HepG2 (cell line): ENCODE results near the gene RIMS3. TPM values are rescaled to one million over a fixed set of nuclear protein-coding genes. Genes with fewer than 3 reads are reported as not detected.

Experiments
- ARHGAP35 ChIP-seq: sonication (generic); formaldehyde crosslinking; IDR thresholded peaks from 2 replicates; pipeline ENCODE4 v1.9.0; 2022; ENCODE audit warnings: mild to moderate bottlenecking, inconsistent platforms, moderate library complexity, missing genetic modification reagents, borderline replicate concordance
- E2F2 ChIP-seq: sonication (generic); formaldehyde crosslinking; IDR thresholded peaks from 2 replicates; pipeline ENCODE4 v1.4.0; 2020; ENCODE audit warnings: missing genetic modification reagents, borderline replicate concordance
- GLMP ChIP-seq: sonication (generic); formaldehyde crosslinking; IDR thresholded peaks from 2 replicates; pipeline ENCODE4 v1.9.0; 2021; ENCODE audit warnings: missing genetic modification reagents, mild to moderate bottlenecking, borderline replicate concordance
- HNRNPLL ChIP-seq: fragments of 200-400 bp; formaldehyde crosslinking; IDR thresholded peaks from 2 replicates; pipeline ENCODE4 v1.6.1; 2017; ENCODE audit warnings: mild to moderate bottlenecking, low read depth, low read length; ENCODE audit not compliant: poor library complexity, severe bottlenecking
- IKZF5 ChIP-seq: IDR thresholded peaks from 2 replicates; pipeline ENCODE4 v1.6.1; 2018; ENCODE audit warnings: missing genetic modification reagents, mild to moderate bottlenecking, missing compliant biosample characterization
- ISL2 ChIP-seq: sonication (generic); formaldehyde crosslinking; IDR thresholded peaks from 2 replicates; pipeline ENCODE4 v1.5.0; 2020; ENCODE audit warnings: missing genetic modification reagents
- KDM1A ChIP-seq: IDR thresholded peaks from 2 replicates; pipeline ENCODE4 v1.6.1; 2016; ENCODE audit warnings: missing compliant biosample characterization
- KMT2B ChIP-seq: IDR thresholded peaks from 2 replicates; pipeline ENCODE4 v1.6.1; 2016; ENCODE audit warnings: missing genetic modification reagents, missing compliant biosample characterization
- MAFF ChIP-seq: IDR thresholded peaks from 2 replicates; pipeline ENCODE4 v1.6.1; 2011; ENCODE audit warnings: low read depth, low read length, improper control_type of control experiment
- MBD4 ChIP-seq: IDR thresholded peaks from 2 replicates; pipeline ENCODE4 v1.6.1; 2012; ENCODE audit warnings: low read length, inconsistent platforms, borderline replicate concordance
- NRL ChIP-seq: sonication (generic); formaldehyde crosslinking; IDR thresholded peaks from 2 replicates; pipeline ENCODE4 v1.5.0; 2020; ENCODE audit warnings: missing genetic modification reagents, mild to moderate bottlenecking, moderate library complexity, borderline replicate concordance
- RBM39 ChIP-seq: fragments of 200-400 bp; formaldehyde crosslinking; IDR thresholded peaks from one replicate; pipeline ENCODE4 v1.6.1; 2018; ENCODE audit warnings: antibody characterized with exemption, mild to moderate bottlenecking, low read depth, low read length; ENCODE audit not compliant: poor library complexity, severe bottlenecking
- STAG1 ChIP-seq: sonication (generic); formaldehyde crosslinking; IDR thresholded peaks from 2 replicates; pipeline ENCODE4 v1.4.0; 2020; ENCODE audit warnings: missing genetic modification reagents
- TEF ChIP-seq: sonication (generic); formaldehyde crosslinking; IDR thresholded peaks from 2 replicates; pipeline ENCODE4 v1.5.0; 2020; ENCODE audit warnings: missing genetic modification reagents
- TFAP4 ChIP-seq: sonication (generic); IDR thresholded peaks from 2 replicates; pipeline ENCODE4 v1.6.1; 2016; ENCODE audit warnings: low read depth, borderline replicate concordance
- TP53 ChIP-seq: sonication (generic); formaldehyde crosslinking; conservative IDR thresholded peaks from 2 replicates; pipeline ENCODE4 v1.4.0; 2020; ENCODE audit warnings: missing genetic modification reagents
- ZNF275 ChIP-seq: sonication (generic); formaldehyde crosslinking; IDR thresholded peaks from 2 replicates; pipeline ENCODE4 v1.8.0; 2022; ENCODE audit warnings: missing genetic modification reagents, mild to moderate bottlenecking, inconsistent platforms, borderline replicate concordance
- ZNF3 ChIP-seq: IDR thresholded peaks from 2 replicates; pipeline ENCODE4 v1.7.0; 2017; ENCODE audit warnings: inconsistent platforms
- ZNF34 ChIP-seq: sonication (generic); formaldehyde crosslinking; IDR thresholded peaks from 2 replicates; pipeline ENCODE4 v1.4.0; 2020; ENCODE audit warnings: mild to moderate bottlenecking, missing genetic modification reagents, borderline replicate concordance
- ZNF570 ChIP-seq: sonication (generic); formaldehyde crosslinking; IDR thresholded peaks from 2 replicates; pipeline ENCODE4 v1.4.0; 2020; ENCODE audit warnings: mild to moderate bottlenecking, missing genetic modification reagents, borderline replicate concordance
- ZNF674 ChIP-seq: sonication (generic); formaldehyde crosslinking; IDR thresholded peaks from 2 replicates; pipeline ENCODE4 v1.5.0; 2020; ENCODE audit warnings: low read depth, mild to moderate bottlenecking, missing genetic modification reagents
- polyA plus RNA-seq, 8 experiments: library from polyadenylated mRNA; depleted of rRNA in 3 of 8; stranded (reverse) in 7 of 8; unstranded in 1 of 8; fragments of >200 nt; fragmentation: Illumina TruSeq in 4 of 8; extraction: Trizol in 4 of 8; gene quantifications; 2 replicates each; pipeline versions ENCODE4 v1.2.1 to v1.2.3, GENCODE V29; 2011 to 2016; ENCODE audit warnings: low read depth in 4 of 8, missing spikeins in 1 of 8, mixed read lengths in 1 of 8; ENCODE audit not compliant: insufficient read depth in 1 of 8
- total RNA-seq, 5 experiments: library from RNA; depleted of rRNA; stranded (reverse); fragments of >200 nt; fragmentation: Illumina TruSeq; extraction: Trizol; gene quantifications; 2 replicates each; pipeline ENCODE4 v1.2.3, GENCODE V29; 2016; ENCODE audit warnings: low read depth in 1 of 5

The RIMS3 gene
- total and polyA plus RNA-seq, 2 of the 13 experiments (the other 11 are each of a cell fraction or from before 2014, with no cell fraction given), result 2.1 to 5.4 TPM

- TF ChIP-seq NRL (CRISPR knock-in tag) (peak; percentile 90), TP53 (CRISPR knock-in tag) (no peak), STAG1 (no peak), ZNF570 (CRISPR knock-in tag) (no peak; the same call in 1 of the 2 replicates), MAFF (no peak), ZNF674 (0 out of 2 replicates have a peak, but pooled peaks have one; percentile 24), TEF (CRISPR knock-in tag) (no peak; the same call in none of the 2 replicates), HNRNPLL (peak; percentile 77), IKZF5 (CRISPR knock-in tag) (peak; percentile 75; the same call in 1 of the 2 replicates), KDM1A (CRISPR knock-in tag) (no peak; the same call in 1 of the 2 replicates), ZNF275 (CRISPR knock-in tag) (peak; percentile 96), ZNF34 (CRISPR knock-in tag) (0 out of 2 replicates have a peak, but pooled peaks have one; percentile 72), MBD4 (no peak), KMT2B (CRISPR knock-in tag) (peak; percentile 92), GLMP (CRISPR knock-in tag) (no peak), TFAP4 (peak; percentile 54; the same call in 1 of the 2 replicates), ZNF3 (CRISPR knock-in tag) (no peak), ARHGAP35 (CRISPR knock-in tag) (peak; percentile 98; the same call in 1 of the 2 replicates), RBM39 (peak; percentile 99), ISL2 (CRISPR knock-in tag) (peak; percentile 86), E2F2 (CRISPR knock-in tag) (peak; percentile 54; the same call in 1 of the 2 replicates)
These were observed 26.3 kb upstream of the RIMS3 start, which contains the start of gene NFYC (continued) for GRCh38 chr1:40691538-40692428.
